H9 (cell line): ENCODE data around the gene CIPC. TPM values are rescaled to one million over a fixed set of nuclear protein-coding genes. Genes with fewer than 3 reads are reported as not detected.
A peak's percentile ranks its signal among the peaks of the same experiment; 100 is the strongest.

ENCODE experiments used
- DNase-seq: peaks from one replicate; pipeline ENCODE4 v3.0.0-alpha.2; 2017
- H2AFZ ChIP-seq: one replicate; pipeline ENCODE4 v1.6.1; 2013; ENCODE audit warnings: mild to moderate bottlenecking, low read length, control low read depth, moderate library complexity
- H2AK5ac ChIP-seq: 2 replicates; pipeline ENCODE4 v1.6.1; 2013; ENCODE audit warnings: low read length, control low read depth, mixed read lengths; ENCODE audit not compliant: insufficient read length
- H2BK120ac ChIP-seq: one replicate; pipeline ENCODE4 v1.6.1; 2013; ENCODE audit warnings: low read depth, mild to moderate bottlenecking, low read length, control low read depth, inconsistent platforms; ENCODE audit not compliant: poor library complexity, severe bottlenecking
- H2BK12ac ChIP-seq: 2 replicates; pipeline ENCODE4 v1.6.1; 2013; ENCODE audit warnings: low read length, control low read depth, mixed read lengths, low read depth; ENCODE audit not compliant: insufficient read length
- H2BK15ac ChIP-seq: 2 replicates; pipeline ENCODE4 v1.6.1; 2013; ENCODE audit warnings: low read depth, low read length, control low read depth
- H2BK20ac ChIP-seq: one replicate; pipeline ENCODE4 v1.6.1; 2013; ENCODE audit warnings: low read depth, mild to moderate bottlenecking, low read length, control low read depth, inconsistent platforms; ENCODE audit not compliant: poor library complexity, severe bottlenecking
- H2BK5ac ChIP-seq: 2 replicates; pipeline ENCODE4 v1.6.1; 2013; ENCODE audit warnings: low read length, control low read depth, mixed read lengths; ENCODE audit not compliant: insufficient read length
- H3K14ac ChIP-seq: 2 replicates; pipeline ENCODE4 v1.6.1; 2013; ENCODE audit warnings: low read length, control low read depth; ENCODE audit not compliant: insufficient read depth
- H3K18ac ChIP-seq: 2 replicates; pipeline ENCODE4 v1.6.1; 2013; ENCODE audit warnings: low read depth, mild to moderate bottlenecking, mixed read lengths, low read length, control low read depth; ENCODE audit not compliant: insufficient read length
- H3K23ac ChIP-seq: 2 replicates; pipeline ENCODE4 v1.6.1; 2013; ENCODE audit warnings: low read length, control low read depth, mixed read lengths, low read depth; ENCODE audit not compliant: insufficient read length
- H3K23me2 ChIP-seq: 2 replicates; pipeline ENCODE4 v1.6.1; 2013; ENCODE audit warnings: low read depth, mild to moderate bottlenecking, mixed read lengths, low read length, control low read depth; ENCODE audit not compliant: insufficient read length, poor library complexity, severe bottlenecking
- H3K27ac ChIP-seq: 2 replicates; pipeline ENCODE4 v1.5.1; 2013; ENCODE audit warnings: low read length, control low read depth, mixed read lengths, low read depth; ENCODE audit not compliant: insufficient read length
- H3K27me3 ChIP-seq: 2 replicates; pipeline ENCODE4 v1.6.1; 2013; ENCODE audit warnings: low read length, control low read depth, inconsistent platforms; ENCODE audit not compliant: insufficient read depth
- H3K4ac ChIP-seq: 2 replicates; pipeline ENCODE4 v1.6.1; 2013; ENCODE audit warnings: low read depth, mild to moderate bottlenecking, control low read depth, inconsistent platforms, low read length, moderate library complexity
- H3K4me1 ChIP-seq: 2 replicates; pipeline ENCODE4 v1.6.1; 2013; ENCODE audit warnings: low read length, control low read depth, inconsistent platforms; ENCODE audit not compliant: insufficient read depth
- H3K4me2 ChIP-seq: 2 replicates; pipeline ENCODE4 v1.6.1; 2013; ENCODE audit warnings: low read length, control low read depth, mixed read lengths; ENCODE audit not compliant: insufficient read length, insufficient read depth
- H3K56ac ChIP-seq: 2 replicates; pipeline ENCODE4 v1.6.1; 2013; ENCODE audit warnings: low read depth, mild to moderate bottlenecking, mixed read lengths, low read length, control low read depth; ENCODE audit not compliant: insufficient read length
- H3K79me1 ChIP-seq: 2 replicates; pipeline ENCODE4 v1.6.1; 2013; ENCODE audit warnings: low read depth, mild to moderate bottlenecking, moderate library complexity, low read length, control low read depth, inconsistent platforms; ENCODE audit not compliant: insufficient read depth, poor library complexity, severe bottlenecking
- H3K79me2 ChIP-seq: 2 replicates; pipeline ENCODE4 v1.6.1; 2013; ENCODE audit warnings: low read length, control low read depth, inconsistent platforms; ENCODE audit not compliant: insufficient read depth
- H3K9ac ChIP-seq: 2 replicates; pipeline ENCODE4 v1.6.1; 2013; ENCODE audit warnings: low read length, control low read depth, mixed read lengths; ENCODE audit not compliant: insufficient read length; ENCODE audit errors: extremely low read depth
- H3K9me3 ChIP-seq: one replicate; pipeline ENCODE4 v1.6.1; 2013; ENCODE audit warnings: low read depth, low read length, inconsistent platforms; ENCODE audit not compliant: control insufficient read depth
- H3T11ph ChIP-seq: one replicate; pipeline ENCODE4 v1.6.1; 2013; ENCODE audit warnings: mild to moderate bottlenecking, low read length, control low read depth, inconsistent platforms
- H4K20me1 ChIP-seq: one replicate; pipeline ENCODE4 v1.6.1; 2013; ENCODE audit not compliant: control insufficient read depth, insufficient read length, insufficient read depth
- H4K5ac ChIP-seq: 2 replicates; pipeline ENCODE4 v1.6.1; 2013; ENCODE audit warnings: low read depth, mild to moderate bottlenecking, mixed read lengths, low read length, control low read depth; ENCODE audit not compliant: insufficient read length
- H4K8ac ChIP-seq: replicated peaks from 2 replicates; pipeline ENCODE4 v1.6.1; 2013; ENCODE audit warnings: low read length, control low read depth, mixed read lengths, low read depth; ENCODE audit not compliant: insufficient read length
- H4K91ac ChIP-seq: 2 replicates; pipeline ENCODE4 v1.6.1; 2013; ENCODE audit warnings: low read depth, mild to moderate bottlenecking, moderate library complexity, mixed read lengths, low read length, control low read depth; ENCODE audit not compliant: insufficient read length
- H3K27ac Mint-ChIP-seq, 3 experiments: 2 replicates in 2 of 3; 3 replicates in 1 of 3; pipeline ENCODE4 v1.8.0; 2020 to 2021; ENCODE audit warnings: mixed read lengths in 3 of 3, mild to moderate bottlenecking in 1 of 3, moderate library complexity in 1 of 3
- H3K27me3 Mint-ChIP-seq: 2 replicates; pipeline ENCODE4 v1.8.0; 2021; ENCODE audit warnings: low read depth, mild to moderate bottlenecking, moderate library complexity, mixed read lengths
- H3K36me3 Mint-ChIP-seq, 3 experiments: 2 replicates in 2 of 3; 3 replicates in 1 of 3; pipeline ENCODE4 v1.8.0; 2020 to 2021; ENCODE audit warnings: low read depth in 3 of 3, mixed read lengths in 3 of 3; ENCODE audit not compliant: insufficient read depth in 1 of 3
- H3K4me1 Mint-ChIP-seq, 2 experiments: 2 replicates each; pipeline ENCODE4 v1.8.0; 2020; ENCODE audit warnings: mixed read lengths in 2 of 2
- H3K4me3 Mint-ChIP-seq, 2 experiments: 2 replicates in 1 of 2; 3 replicates in 1 of 2; pipeline ENCODE4 v1.8.0; 2020 to 2021; ENCODE audit warnings: mild to moderate bottlenecking in 2 of 2, mixed read lengths in 2 of 2, moderate library complexity in 1 of 2
- H3K9me3 Mint-ChIP-seq, 2 experiments: 2 replicates in 1 of 2; 3 replicates in 1 of 2; pipeline ENCODE4 v1.8.0; 2020; ENCODE audit warnings: mild to moderate bottlenecking in 2 of 2, mixed read lengths in 2 of 2, moderate library complexity in 1 of 2
- WGBS: extraction: QIAGEN DNeasy Blood & Tissue Kit; methylation state at CpG from one replicate; pipeline ENCODE4 v1.1.7; 2013; ENCODE audit warnings: missing lambda C conversion rate, low lambda C conversion rate, mixed read lengths; ENCODE audit not compliant: insufficient read length; ENCODE audit errors: extremely low coverage; 5-methylcytosine and 5-hydroxymethylcytosine counted together
- total RNA-seq: library from RNA; stranded (reverse); gene quantifications from 2 replicates; pipeline ENCODE4 v1.2.1, GENCODE V29; 2021
- TF ChIP-seq, protein P1 (sequence below): fragments of 200-600 bp; sonication (generic); conservative IDR thresholded peaks from 3 replicates; pipeline ENCODE4 v1.8.0; 2021; ENCODE audit warnings: antibody characterized with exemption, mild to moderate bottlenecking

The CIPC gene
- total RNA-seq, 1 experiment from 2014 or later, result 23.4 TPM

DNA sequence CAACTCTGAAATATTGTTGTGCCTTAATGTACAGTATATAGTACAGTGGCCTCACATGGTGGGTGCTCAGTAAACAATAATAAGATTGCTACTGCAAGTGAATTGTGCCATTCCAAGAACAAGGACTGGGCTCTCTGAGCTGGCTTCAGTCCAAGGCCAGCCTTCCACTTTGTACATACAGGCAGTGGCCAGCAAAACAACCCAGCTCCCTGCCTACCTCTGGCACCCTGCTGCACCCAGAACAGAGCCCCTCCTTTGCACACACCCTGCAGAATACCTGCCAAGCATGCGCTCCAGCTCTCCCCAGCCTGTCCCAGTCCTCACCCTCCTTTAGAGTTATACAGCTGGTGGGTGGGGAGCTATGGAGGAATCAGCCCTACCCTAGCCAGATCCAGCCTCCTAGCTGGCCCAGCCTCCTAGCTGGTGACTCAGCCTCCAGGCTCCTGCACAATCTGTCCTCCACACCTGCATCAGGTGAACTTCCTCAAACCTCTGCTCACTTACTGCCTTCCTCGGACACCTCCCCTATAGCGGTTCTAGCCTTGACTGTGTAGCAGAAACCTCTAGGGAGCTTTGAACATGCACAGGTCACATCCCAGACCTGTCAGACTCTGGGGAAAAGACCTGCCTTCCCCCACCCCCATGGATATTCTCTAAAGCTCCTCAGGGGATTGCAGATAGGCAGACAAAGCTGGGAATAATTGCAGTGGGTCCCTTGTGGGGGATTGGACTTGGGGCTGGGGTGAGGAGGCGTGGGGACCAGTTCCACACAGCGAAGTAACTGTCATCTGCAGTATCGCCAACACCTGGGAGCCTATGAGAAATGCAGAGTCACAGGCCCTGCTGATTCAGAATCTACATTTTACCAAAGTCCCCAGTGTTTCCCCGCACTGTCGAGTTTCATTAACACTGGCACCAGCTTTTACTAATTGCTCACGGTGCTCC lies 25.6 kb downstream of the CIPC start:
- Histone ChIP-seq H2BK5ac (no peak overlapping the region), H3K27ac (no peak overlapping the region), H3K4me1 (peaks cover 18% of the 10 kb centered on the region; the same call in 1 of the 2 replicates), H2BK12ac (no peak overlapping the region), H2BK15ac (no peak overlapping the region), H3K56ac (no peak overlapping the region), H3K4me2 (peak overlapping the region; percentile 63), H2AK5ac (no peak overlapping the region), H3K23me2 (peaks cover 8% of the 10 kb centered on the region), H2AFZ (no peak overlapping the region), H3K27me3 (no peaks in the 10 kb centered on the region), H2BK120ac (no peak overlapping the region), H3K9ac (no peak overlapping the region), H3K79me2 (no peaks in the 10 kb centered on the region), H4K5ac (no peak overlapping the region), H3K4ac (no peak overlapping the region), H3K9me3 (no peaks in the 10 kb centered on the region), H3K18ac (no peak overlapping the region), H3K79me1 (no peaks in the 10 kb centered on the region), H4K20me1 (no peaks in the 10 kb centered on the region), H2BK20ac (no peak overlapping the region), H4K91ac (no peak overlapping the region), H3K23ac (no peak overlapping the region), H3K14ac (no peak overlapping the region), H4K8ac (no peak overlapping the region), H3T11ph (no peak overlapping the region)
- DNase-seq, result peak; percentile 46
- Mint-ChIP-seq H3K4me1 (peaks cover 53 to 56% of the 10 kb centered on the region in 2 experiments), H3K36me3 (peaks cover 0 to 8% (median 2%) of the 10 kb centered on the region in 3 experiments; a peak in 4 of 7 replicates), H3K27me3 (peaks cover 19% of the 10 kb centered on the region), H3K27ac (no peak overlapping the region; a peak in 1 of 7 replicates), H3K9me3 (no peaks in the 10 kb centered on the region; a peak in 2 of 5 replicates), H3K4me3 (peak overlapping the region; percentile 69 to 75)
- TF ChIP-seq, protein P1, sequence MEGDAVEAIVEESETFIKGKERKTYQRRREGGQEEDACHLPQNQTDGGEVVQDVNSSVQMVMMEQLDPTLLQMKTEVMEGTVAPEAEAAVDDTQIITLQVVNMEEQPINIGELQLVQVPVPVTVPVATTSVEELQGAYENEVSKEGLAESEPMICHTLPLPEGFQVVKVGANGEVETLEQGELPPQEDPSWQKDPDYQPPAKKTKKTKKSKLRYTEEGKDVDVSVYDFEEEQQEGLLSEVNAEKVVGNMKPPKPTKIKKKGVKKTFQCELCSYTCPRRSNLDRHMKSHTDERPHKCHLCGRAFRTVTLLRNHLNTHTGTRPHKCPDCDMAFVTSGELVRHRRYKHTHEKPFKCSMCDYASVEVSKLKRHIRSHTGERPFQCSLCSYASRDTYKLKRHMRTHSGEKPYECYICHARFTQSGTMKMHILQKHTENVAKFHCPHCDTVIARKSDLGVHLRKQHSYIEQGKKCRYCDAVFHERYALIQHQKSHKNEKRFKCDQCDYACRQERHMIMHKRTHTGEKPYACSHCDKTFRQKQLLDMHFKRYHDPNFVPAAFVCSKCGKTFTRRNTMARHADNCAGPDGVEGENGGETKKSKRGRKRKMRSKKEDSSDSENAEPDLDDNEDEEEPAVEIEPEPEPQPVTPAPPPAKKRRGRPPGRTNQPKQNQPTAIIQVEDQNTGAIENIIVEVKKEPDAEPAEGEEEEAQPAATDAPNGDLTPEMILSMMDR, result no peak
- WGBS, result no CpG with 5 or more reads among the region's 9 CpGs
